ENCODE results near the gene SSH3. TPM values are rescaled to one million over a fixed set of nuclear protein-coding genes. Genes with fewer than 3 reads are reported as not detected.
A peak's percentile ranks its signal among the peaks of the same experiment; 100 is the strongest.

The SSH3 gene
- polyA plus RNA-seq, 1 donor from 2014 or later = 5.5 TPM

DNA sequence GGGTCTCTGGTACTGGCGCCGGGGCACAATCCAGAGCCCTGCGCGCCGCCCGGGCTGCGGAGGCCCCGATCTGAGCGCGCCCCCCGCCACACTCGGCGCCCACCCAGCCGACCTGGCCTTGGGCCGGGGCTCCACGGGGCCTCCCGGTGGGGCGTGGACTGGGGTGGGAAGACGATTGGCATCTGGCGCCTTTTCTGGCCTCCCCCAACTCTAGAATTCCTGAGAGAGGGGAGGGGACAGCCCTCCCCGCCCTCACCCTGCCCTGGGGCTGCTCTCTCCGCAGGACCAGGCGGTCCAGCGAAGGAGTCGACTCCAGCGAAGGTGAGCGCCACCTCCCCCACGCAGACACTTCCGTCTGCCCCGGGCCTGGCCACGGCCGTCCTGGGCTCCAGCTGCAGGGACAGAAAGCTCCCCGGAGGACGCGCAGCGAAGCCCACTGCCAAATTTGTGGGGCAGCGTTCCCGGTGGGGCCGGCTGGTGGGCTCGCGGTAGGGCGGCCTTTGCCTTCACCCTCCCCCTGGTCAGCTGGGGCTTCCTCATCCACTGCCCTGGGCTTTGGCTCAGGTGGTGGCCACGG is 593 bp downstream of the SSH3 start:
- no peak overlapping the region for H3K27ac Mint-ChIP-seq
- H3K4me3 Mint-ChIP-seq = peak overlapping the region in 1 of 4 donors; percentile 65
- no peaks in the 10 kb centered on the region for H3K9me3 Mint-ChIP-seq
- no peaks in the 10 kb centered on the region for H3K36me3 Mint-ChIP-seq
- no peaks in the 10 kb centered on the region for H3K27me3 Mint-ChIP-seq
- H3K4me1 Mint-ChIP-seq = no peaks in the 10 kb centered on the region

- Mint-ChIP-seq H3K27me3 (no peaks in the 10 kb centered on the region), H3K36me3 (no peaks in the 10 kb centered on the region), H3K27ac (no peak overlapping the region), H3K4me3 (peak overlapping the region in 2 of 4 donors; percentile 34 to 43), H3K9me3 (no peaks in the 10 kb centered on the region), H3K4me1 (peaks cover 0 to 1% (median 0%) of the 10 kb centered on the region in 3 donors)
These were observed 1.3 kb downstream of the SSH3 start for GRCh38 chr11:67304511-67305113.

DNA sequence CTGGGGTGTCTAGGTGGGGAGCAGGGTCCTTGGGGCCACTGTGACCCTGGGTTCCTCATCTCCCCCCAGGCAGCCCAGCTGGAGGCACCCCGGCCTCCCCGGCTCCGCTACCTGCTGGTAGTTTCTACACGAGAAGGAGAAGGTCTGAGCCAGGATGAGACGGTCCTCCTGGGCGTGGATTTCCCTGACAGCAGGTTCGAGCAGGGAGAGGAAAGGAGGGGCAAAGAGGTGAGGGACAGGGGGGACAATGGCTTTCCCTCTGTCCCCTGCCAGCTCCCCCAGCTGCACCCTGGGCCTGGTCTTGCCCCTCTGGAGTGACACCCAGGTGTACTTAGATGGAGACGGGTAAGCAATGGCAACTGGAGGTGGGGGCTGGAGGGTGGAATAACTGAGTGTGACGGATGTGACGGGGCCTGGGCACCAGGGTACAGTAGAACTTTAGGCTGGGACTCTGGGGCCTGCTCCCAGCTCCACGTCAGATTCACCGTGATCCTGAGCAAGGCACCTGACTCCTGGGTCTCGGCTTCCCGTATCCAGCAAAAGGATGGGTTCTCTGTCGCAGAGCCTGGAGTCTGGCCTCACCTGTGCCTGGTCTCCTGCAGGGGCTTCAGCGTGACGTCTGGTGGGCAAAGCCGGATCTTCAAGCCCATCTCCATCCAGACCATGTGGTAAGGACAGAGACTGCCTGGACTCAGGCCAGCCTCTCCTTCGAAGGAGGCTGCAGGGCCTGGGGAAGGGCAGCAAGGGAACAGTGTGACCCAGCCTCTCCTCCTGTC is 3.6 kb downstream of the SSH3 start:
- no peaks in the 10 kb centered on the region for H3K27me3 Mint-ChIP-seq
- H3K27ac Mint-ChIP-seq = no peak overlapping the region
- peaks cover 0 to 1% (median 0%) of the 10 kb centered on the region in 3 donors for H3K4me1 Mint-ChIP-seq
- H3K9me3 Mint-ChIP-seq = no peaks in the 10 kb centered on the region
- H3K4me3 Mint-ChIP-seq = no peak overlapping the region
- H3K36me3 Mint-ChIP-seq = no peaks in the 10 kb centered on the region

DNA sequence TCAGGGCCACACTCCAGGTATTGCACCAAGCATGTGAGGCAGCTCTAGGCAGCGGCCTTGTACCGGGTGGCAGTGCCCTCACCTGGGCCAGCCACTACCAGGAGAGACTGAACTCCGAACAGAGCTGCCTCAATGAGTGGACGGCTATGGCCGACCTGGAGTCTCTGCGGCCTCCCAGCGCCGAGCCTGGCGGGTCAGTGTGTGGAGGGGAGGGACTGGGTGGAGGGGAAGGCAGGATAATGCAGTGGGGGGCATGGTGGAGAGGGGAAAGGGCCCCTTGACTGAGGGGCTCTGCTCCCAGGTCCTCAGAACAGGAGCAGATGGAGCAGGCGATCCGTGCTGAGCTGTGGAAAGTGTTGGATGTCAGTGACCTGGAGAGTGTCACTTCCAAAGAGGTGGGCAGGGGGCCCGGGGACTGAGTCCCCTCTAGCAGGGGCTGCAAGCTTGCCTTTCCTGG is 4.2 kb downstream of the SSH3 start:
- H3K27me3 Mint-ChIP-seq = no peaks in the 10 kb centered on the region
- H3K9me3 Mint-ChIP-seq = no peaks in the 10 kb centered on the region
- no peak overlapping the region for H3K4me3 Mint-ChIP-seq
- H3K4me1 Mint-ChIP-seq = peaks cover 4% of the 10 kb centered on the region in 3 donors
- no peak overlapping the region for H3K27ac Mint-ChIP-seq
- H3K36me3 Mint-ChIP-seq = no peaks in the 10 kb centered on the region

DNA sequence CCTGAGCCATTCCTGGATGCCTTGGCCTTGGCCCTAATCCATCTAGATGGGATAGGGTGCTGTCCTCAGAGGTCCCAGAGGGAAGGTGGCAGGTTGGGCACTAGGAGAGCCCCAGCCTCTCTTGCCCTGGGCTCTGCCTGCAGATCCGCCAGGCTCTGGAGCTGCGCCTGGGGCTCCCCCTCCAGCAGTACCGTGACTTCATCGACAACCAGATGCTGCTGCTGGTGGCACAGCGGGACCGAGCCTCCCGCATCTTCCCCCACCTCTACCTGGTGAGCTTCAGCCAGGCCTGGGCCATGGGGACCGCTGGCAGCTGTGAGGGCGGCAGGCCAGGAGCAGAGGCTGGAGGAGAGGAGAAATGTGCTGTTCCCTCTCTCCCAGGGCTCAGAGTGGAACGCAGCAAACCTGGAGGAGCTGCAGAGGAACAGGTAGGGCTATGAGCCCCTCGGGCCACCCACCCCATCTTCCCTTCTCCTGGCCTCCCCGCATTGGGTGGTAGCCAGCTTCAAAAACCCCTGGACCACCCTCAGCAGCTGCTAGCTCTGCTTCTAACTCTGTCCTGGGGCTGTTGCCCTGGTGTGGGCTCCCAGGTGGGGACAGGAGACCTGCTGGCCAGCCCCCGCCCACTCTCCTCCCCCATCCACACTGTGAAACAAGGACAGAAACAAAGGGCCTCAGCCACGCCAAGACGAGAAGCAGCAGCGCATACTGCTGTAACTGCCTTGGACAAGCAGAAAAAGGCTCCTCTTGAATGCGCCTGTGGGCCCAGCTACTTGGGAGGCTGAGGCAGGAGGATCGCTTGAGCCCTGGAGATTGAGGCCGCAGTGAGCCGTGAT is 4.9 kb downstream of the SSH3 start:
- Mint-ChIP-seq H3K27ac (no peak overlapping the region), H3K4me3 (no peak overlapping the region), H3K36me3 (no peaks in the 10 kb centered on the region), H3K9me3 (no peaks in the 10 kb centered on the region), H3K27me3 (no peaks in the 10 kb centered on the region), H3K4me1 (peaks cover 5 to 9% (median 9%) of the 10 kb centered on the region in 3 donors)

DNA sequence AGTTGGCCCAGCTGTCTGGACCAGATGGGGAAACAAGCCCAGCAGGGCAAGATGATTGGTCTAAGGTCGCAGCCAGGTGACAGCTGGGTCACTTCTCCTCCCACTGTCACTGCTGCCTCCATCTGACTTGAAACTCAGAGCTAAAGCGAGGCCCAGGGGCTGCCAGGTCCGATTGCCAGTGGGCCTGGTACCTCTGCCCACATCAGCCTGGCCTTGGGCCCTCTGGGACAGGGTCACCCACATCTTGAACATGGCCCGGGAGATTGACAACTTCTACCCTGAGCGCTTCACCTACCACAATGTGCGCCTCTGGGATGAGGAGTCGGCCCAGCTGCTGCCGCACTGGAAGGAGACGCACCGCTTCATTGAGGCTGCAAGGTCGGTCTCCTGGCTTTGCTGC is 5.8 kb downstream of the SSH3 start:
- Mint-ChIP-seq H3K36me3 (no peaks in the 10 kb centered on the region), H3K27me3 (no peaks in the 10 kb centered on the region), H3K9me3 (no peaks in the 10 kb centered on the region), H3K4me3 (no peak overlapping the region), H3K4me1 (peaks cover 5 to 9% (median 9%) of the 10 kb centered on the region in 3 donors), H3K27ac (no peak overlapping the region)

- no peak overlapping the region for H3K27ac Mint-ChIP-seq
- no peaks in the 10 kb centered on the region for H3K27me3 Mint-ChIP-seq
- no peak overlapping the region for H3K4me3 Mint-ChIP-seq
- peaks cover 5 to 9% (median 9%) of the 10 kb centered on the region in 3 donors for H3K4me1 Mint-ChIP-seq
- no peaks in the 10 kb centered on the region for H3K9me3 Mint-ChIP-seq
- no peaks in the 10 kb centered on the region for H3K36me3 Mint-ChIP-seq
These were observed 6.3 kb downstream of the SSH3 start for GRCh38 chr11:67309661-67310061.

- Mint-ChIP-seq H3K27ac (peak overlapping the region in 1 of 3 donors; percentile 82), H3K4me1 (peaks cover 9 to 10% (median 9%) of the 10 kb centered on the region in 3 donors)
These were observed 7.1 kb downstream of the SSH3 start for GRCh38 chr11:67310246-67311050.

DNA sequence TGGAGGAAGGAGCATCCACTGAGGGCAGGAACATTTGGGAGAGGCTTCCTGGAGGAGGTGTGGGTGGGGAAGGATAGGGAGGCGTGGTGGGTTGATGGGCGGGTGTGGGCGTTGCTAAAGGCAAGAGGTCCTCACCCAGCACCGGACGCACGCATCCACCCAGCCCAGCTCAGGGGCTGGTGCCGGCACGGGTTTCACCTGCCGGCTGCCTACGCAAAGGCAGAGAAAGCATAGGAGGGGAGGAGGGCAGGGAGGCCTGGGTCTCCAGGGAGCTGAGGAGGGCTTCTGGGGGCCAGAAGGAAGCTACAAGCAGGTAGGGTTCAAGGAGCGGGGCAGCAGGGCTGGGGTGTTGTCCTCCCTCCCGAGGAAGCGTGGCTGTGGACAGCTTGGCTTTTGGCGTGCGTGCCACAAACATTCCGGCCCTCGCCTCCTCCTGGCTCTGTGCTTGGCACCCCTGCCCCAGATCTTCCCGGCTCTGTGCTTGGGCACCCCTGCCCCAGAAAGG is 7.8 kb downstream of the SSH3 start:
- Mint-ChIP-seq H3K9me3 (no peaks in the 10 kb centered on the region), H3K36me3 (no peaks in the 10 kb centered on the region), H3K4me3 (peak overlapping the region in 1 of 4 donors; percentile 57), H3K27ac (peak overlapping the region in 1 of 3 donors; percentile 82), H3K27me3 (no peaks in the 10 kb centered on the region), H3K4me1 (peaks cover 9 to 11% (median 9%) of the 10 kb centered on the region in 3 donors)

More at GRCh38 chr11:67310246-67311050, 7.1 kb downstream of the SSH3 start:
- peak overlapping the region in 1 of 4 donors; percentile 57 for H3K4me3 Mint-ChIP-seq
- no peaks in the 10 kb centered on the region for H3K9me3 Mint-ChIP-seq
- no peaks in the 10 kb centered on the region for H3K36me3 Mint-ChIP-seq
- H3K27me3 Mint-ChIP-seq = no peaks in the 10 kb centered on the region

DNA sequence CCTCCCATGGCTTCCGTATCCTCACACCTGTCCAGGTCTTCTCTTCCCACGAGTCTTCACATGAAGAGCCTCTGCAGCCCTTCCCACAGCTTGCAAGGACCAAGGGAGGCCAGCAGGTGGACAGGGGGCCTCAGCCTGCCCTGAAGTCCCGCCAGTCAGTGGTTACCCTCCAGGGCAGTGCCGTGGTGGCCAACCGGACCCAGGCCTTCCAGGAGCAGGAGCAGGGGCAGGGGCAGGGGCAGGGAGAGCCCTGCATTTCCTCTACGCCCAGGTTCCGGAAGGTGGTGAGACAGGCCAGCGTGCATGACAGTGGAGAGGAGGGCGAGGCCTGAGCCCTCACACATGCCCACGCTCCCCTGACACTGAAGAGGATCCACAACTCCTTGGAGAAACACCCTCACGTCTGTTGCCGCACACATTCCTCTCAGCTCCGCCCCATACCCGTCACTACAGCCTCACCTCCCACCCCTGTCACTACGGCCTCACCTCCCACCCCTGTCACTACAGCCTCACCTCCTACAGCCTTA is 8.3 kb downstream of the SSH3 start:
- Mint-ChIP-seq H3K27me3 (no peaks in the 10 kb centered on the region), H3K27ac (peak overlapping the region in 1 of 3 donors; percentile 86), H3K4me3 (no peak overlapping the region), H3K4me1 (peaks cover 9 to 11% (median 9%) of the 10 kb centered on the region in 3 donors), H3K9me3 (no peaks in the 10 kb centered on the region), H3K36me3 (no peaks in the 10 kb centered on the region)

DNA sequence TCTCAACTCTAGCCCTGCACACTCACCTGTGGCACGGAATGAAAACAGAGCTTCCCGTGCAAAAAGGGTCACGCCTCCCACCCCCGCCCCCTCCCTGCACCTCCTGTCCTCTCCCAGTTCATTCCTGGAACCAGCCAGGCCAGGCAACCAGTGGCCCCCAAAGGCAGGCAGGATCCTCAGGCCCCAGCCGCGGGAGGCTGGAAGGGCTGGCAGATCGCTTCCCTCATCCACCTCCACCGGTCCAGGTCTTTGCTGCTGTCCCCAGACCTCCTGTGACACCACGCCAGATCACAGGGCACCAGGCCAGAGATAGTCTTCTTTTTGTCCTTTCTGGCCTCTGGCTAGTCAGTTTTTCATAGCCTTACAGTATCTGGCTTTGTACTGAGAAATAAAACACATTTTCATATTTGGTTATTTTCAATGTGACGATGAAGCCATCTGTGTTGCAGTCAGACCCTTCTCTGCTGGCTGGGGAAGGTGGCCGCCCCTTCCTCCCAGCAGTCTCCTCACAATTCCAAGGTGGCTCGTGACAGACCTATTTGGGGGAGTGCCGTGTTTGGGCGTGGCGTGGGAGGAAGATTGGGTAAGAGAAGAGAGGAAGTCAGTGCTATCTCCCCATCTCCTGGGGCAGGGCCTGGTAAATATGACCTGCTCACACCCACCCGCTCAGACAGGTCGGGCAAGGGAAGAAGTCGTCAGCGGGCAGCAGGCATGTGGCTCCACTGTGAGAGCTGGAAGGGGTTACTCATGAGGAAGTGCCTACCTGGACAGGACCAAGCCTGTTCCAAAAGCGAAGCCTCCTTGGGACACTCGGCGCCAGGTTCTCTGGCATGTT is 9.1 kb downstream of the SSH3 start:
- Mint-ChIP-seq H3K9me3 (no peaks in the 10 kb centered on the region), H3K36me3 (no peaks in the 10 kb centered on the region), H3K27ac (peak overlapping the region; percentile 70 to 88 (median 86)), H3K4me3 (peak overlapping the region in 2 of 4 donors; percentile 62 to 89), H3K4me1 (peaks cover 9 to 12% (median 11%) of the 10 kb centered on the region in 3 donors), H3K27me3 (no peaks in the 10 kb centered on the region)

- H3K36me3 Mint-ChIP-seq = no peaks in the 10 kb centered on the region
- H3K27me3 Mint-ChIP-seq = peaks cover 2% of the 10 kb centered on the region
- H3K4me1 Mint-ChIP-seq = peaks cover 11 to 18% (median 13%) of the 10 kb centered on the region in 3 donors
- peak overlapping the region in 1 of 4 donors; percentile 62 for H3K4me3 Mint-ChIP-seq
- peak overlapping the region in 2 of 3 donors; percentile 28 to 70 for H3K27ac Mint-ChIP-seq
- H3K9me3 Mint-ChIP-seq = no peaks in the 10 kb centered on the region
These were observed 10.0 kb downstream of the SSH3 start for GRCh38 chr11:67313125-67313890.
